K562 (cell line): ENCODE data around the gene PHF11. TPM values are rescaled to one million over a fixed set of nuclear protein-coding genes. Genes with fewer than 3 reads are reported as not detected.
A peak's percentile ranks its signal among the peaks of the same experiment; 100 is the strongest.

ENCODE experiments used
- BMI1 ChIP-seq: fragments of 150-350 bp; IDR thresholded peaks from 2 replicates; pipeline ENCODE4 v1.6.1; 2014; ENCODE audit warnings: low read length
- C11orf30 ChIP-seq: fragments of 450-650 bp; IDR thresholded peaks from 2 replicates; pipeline ENCODE4 v1.6.1; 2016; ENCODE audit warnings: low read depth, mild to moderate bottlenecking
- CREBBP ChIP-seq: IDR thresholded peaks from one replicate; pipeline ENCODE4 v1.6.1; 2012; ENCODE audit warnings: low read depth, mild to moderate bottlenecking, control low read depth, inconsistent platforms, low read length
- DPF2 ChIP-seq: fragments of 450-650 bp; IDR thresholded peaks from 2 replicates; pipeline ENCODE4 v1.6.1; 2016
- GABPB1 ChIP-seq: sonication (generic); formaldehyde crosslinking; IDR thresholded peaks from 2 replicates; pipeline ENCODE4 v1.8.0; 2022; ENCODE audit warnings: mild to moderate bottlenecking, missing genetic modification reagents
- IFI16 ChIP-seq: fragments of 250-450 bp; sonication (Bioruptor Pico); IDR thresholded peaks from 2 replicates; pipeline ENCODE4 v2.1.2; 2022; ENCODE audit warnings: mild to moderate bottlenecking, inconsistent platforms
- MCM5 ChIP-seq: fragments of 450-650 bp; IDR thresholded peaks from 2 replicates; pipeline ENCODE4 v1.6.1; 2016; ENCODE audit warnings: low read depth
- NFYB ChIP-seq: IDR thresholded peaks from 2 replicates; pipeline ENCODE4 v1.6.1; 2011; ENCODE audit warnings: mild to moderate bottlenecking, moderate library complexity; ENCODE audit not compliant: insufficient read length; ENCODE audit errors: extremely low read depth
- PURB ChIP-seq: sonication (generic); formaldehyde crosslinking; IDR thresholded peaks from 2 replicates; pipeline ENCODE4 v1.9.0; 2021; ENCODE audit warnings: low read depth, mild to moderate bottlenecking, missing genetic modification reagents
- SMARCC2 ChIP-seq: fragments of 450-650 bp; IDR thresholded peaks from 2 replicates; pipeline ENCODE4 v1.6.1; 2017; ENCODE audit warnings: antibody characterized with exemption, moderate library complexity, mild to moderate bottlenecking, low read depth
- ZNF184 ChIP-seq: sonication (generic); formaldehyde crosslinking; IDR thresholded peaks from 2 replicates; pipeline ENCODE4 v1.5.0; 2020; ENCODE audit warnings: missing genetic modification reagents
- ZNF318 ChIP-seq, 2 experiments: fragments of 450-650 bp; IDR thresholded peaks; 2 replicates each; pipeline ENCODE4 v1.6.1; 2016; ENCODE audit warnings: mild to moderate bottlenecking in 2 of 2, borderline replicate concordance in 1 of 2, low read depth in 1 of 2, moderate library complexity in 1 of 2
- ZNF77 ChIP-seq: fragments of 250-450 bp; sonication (Bioruptor Pico); IDR thresholded peaks from 2 replicates; pipeline ENCODE4 v1.5.0; 2020
- polyA plus RNA-seq, 8 experiments: library from polyadenylated mRNA; depleted of rRNA in 4 of 8; stranded (reverse) in 5 of 8; unstranded in 3 of 8; fragments of >200 nt; fragmentation: Nextera tagmentation in 2 of 8; fragmentation: Illumina TruSeq in 1 of 8; extraction: Ambion mirVana in 2 of 8; extraction: Trizol in 1 of 8; gene quantifications; 2 replicates each; pipeline versions ENCODE4 v1.2.1 to v1.2.3, GENCODE V29; 2011 to 2014; ENCODE audit warnings: inconsistent platforms in 1 of 8, missing spikeins in 1 of 8
- total RNA-seq, 7 experiments: library from RNA; depleted of rRNA in 6 of 7; stranded (reverse); fragments of >200 nt in 6 of 7; fragmentation: Illumina TruSeq in 2 of 7; extraction: Trizol in 2 of 7; gene quantifications; 2 replicates each; pipeline versions ENCODE4 v1.2.1 to v1.2.3, GENCODE V29; 2011 to 2021; ENCODE audit warnings: low replicate concordance in 1 of 7
- TF ChIP-seq, protein P1 (sequence below): fragments of 450-650 bp; formaldehyde crosslinking; conservative IDR thresholded peaks from 2 replicates; pipeline ENCODE4 v1.4.0; 2022; ENCODE audit warnings: mild to moderate bottlenecking, missing genetic modification characterization
- TF ChIP-seq, protein P2 (sequence below): fragments of 250-450 bp; sonication (Bioruptor Pico); IDR thresholded peaks from 2 replicates; pipeline ENCODE4 v1.8.0; 2022; ENCODE audit warnings: inconsistent platforms
- TF ChIP-seq, protein P3 (sequence below): fragments of 250-450 bp; sonication (Bioruptor Pico); IDR thresholded peaks from 2 replicates; pipeline ENCODE4 v1.8.0; 2021; ENCODE audit warnings: borderline replicate concordance, mild to moderate bottlenecking, moderate library complexity; ENCODE audit not compliant: poor library complexity, severe bottlenecking
- TF ChIP-seq, protein P4 (sequence below): fragments of 250-450 bp; sonication (Bioruptor Pico); IDR thresholded peaks from 2 replicates; pipeline ENCODE4 v1.4.0; 2020

The PHF11 gene
- total and polyA plus RNA-seq, 9 of the 15 experiments (the other 6 are each of a cell fraction or from before 2014, with no cell fraction given): 1.9 to 7.0 (median 5.3) TPM

GRCh38 chr13:49540552-49540951, 44.8 kb downstream of the PHF11 start (continued):
- TF ChIP-seq ZNF318 (IDR thresholded peaks at IDR 0.05; ENCODE audit: borderline replicate concordance in 1 of 2, low read depth in 1 of 2) (no peak), GABPB1 (CRISPR knock-in tag) (no peak), DPF2 (peak; percentile 80; the same call in 1 of the 2 replicates), CREBBP (no peak), SMARCC2 (peak; percentile 28; the same call in 1 of the 2 replicates), BMI1 (no peak), IFI16 (CRISPR knock-in tag) (no peak), ZNF77 (CRISPR knock-in tag) (no peak), PURB (CRISPR knock-in tag) (no peak), NFYB (no peak), ZNF184 (no peak), MCM5 (no peak), C11orf30 (peak; percentile 88)
- TF ChIP-seq, protein P1, sequence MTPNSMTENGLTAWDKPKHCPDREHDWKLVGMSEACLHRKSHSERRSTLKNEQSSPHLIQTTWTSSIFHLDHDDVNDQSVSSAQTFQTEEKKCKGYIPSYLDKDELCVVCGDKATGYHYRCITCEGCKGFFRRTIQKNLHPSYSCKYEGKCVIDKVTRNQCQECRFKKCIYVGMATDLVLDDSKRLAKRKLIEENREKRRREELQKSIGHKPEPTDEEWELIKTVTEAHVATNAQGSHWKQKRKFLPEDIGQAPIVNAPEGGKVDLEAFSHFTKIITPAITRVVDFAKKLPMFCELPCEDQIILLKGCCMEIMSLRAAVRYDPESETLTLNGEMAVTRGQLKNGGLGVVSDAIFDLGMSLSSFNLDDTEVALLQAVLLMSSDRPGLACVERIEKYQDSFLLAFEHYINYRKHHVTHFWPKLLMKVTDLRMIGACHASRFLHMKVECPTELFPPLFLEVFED: no peak
- TF ChIP-seq, protein P2, sequence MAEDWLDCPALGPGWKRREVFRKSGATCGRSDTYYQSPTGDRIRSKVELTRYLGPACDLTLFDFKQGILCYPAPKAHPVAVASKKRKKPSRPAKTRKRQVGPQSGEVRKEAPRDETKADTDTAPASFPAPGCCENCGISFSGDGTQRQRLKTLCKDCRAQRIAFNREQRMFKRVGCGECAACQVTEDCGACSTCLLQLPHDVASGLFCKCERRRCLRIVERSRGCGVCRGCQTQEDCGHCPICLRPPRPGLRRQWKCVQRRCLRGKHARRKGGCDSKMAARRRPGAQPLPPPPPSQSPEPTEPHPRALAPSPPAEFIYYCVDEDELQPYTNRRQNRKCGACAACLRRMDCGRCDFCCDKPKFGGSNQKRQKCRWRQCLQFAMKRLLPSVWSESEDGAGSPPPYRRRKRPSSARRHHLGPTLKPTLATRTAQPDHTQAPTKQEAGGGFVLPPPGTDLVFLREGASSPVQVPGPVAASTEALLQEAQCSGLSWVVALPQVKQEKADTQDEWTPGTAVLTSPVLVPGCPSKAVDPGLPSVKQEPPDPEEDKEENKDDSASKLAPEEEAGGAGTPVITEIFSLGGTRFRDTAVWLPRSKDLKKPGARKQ (CRISPR knock-in tag): no peak
- TF ChIP-seq, protein P3, sequence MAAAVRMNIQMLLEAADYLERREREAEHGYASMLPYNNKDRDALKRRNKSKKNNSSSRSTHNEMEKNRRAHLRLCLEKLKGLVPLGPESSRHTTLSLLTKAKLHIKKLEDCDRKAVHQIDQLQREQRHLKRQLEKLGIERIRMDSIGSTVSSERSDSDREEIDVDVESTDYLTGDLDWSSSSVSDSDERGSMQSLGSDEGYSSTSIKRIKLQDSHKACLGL (CRISPR knock-in tag): no peak
- TF ChIP-seq, protein P4, sequence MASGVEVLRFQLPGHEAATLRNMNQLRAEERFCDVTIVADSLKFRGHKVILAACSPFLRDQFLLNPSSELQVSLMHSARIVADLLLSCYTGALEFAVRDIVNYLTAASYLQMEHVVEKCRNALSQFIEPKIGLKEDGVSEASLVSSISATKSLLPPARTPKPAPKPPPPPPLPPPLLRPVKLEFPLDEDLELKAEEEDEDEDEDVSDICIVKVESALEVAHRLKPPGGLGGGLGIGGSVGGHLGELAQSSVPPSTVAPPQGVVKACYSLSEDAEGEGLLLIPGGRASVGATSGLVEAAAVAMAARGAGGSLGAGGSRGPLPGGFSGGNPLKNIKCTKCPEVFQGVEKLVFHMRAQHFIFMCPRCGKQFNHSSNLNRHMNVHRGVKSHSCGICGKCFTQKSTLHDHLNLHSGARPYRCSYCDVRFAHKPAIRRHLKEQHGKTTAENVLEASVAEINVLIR: no peak
